Breast epithelium (tissue), 3 donors: Measurements from ENCODE around the gene ASS1.

Experiments used
- CTCF ChIP-seq, 3 donors: fragments of 450-650 bp; IDR thresholded peaks; one replicate each; pipeline ENCODE4 v1.5.1; 2016 to 2017; ENCODE audit warnings: antibody characterized with exemption in 3 of 3, mild to moderate bottlenecking in 3 of 3, moderate library complexity in 3 of 3
- POLR2A ChIP-seq: fragments of 450-650 bp; IDR thresholded peaks from one replicate; pipeline ENCODE4 v1.6.1; 2016; ENCODE audit warnings: antibody characterized with exemption, mild to moderate bottlenecking, moderate library complexity
- POLR2AphosphoS5 ChIP-seq, 3 donors: sonication (generic); formaldehyde crosslinking; IDR thresholded peaks; one replicate each; pipeline ENCODE4 v1.6.1; 2017; ENCODE audit warnings: antibody characterized with exemption in 3 of 3

GRCh38 chr9:130448771-130449603, 4.2 kb downstream of the ASS1 start:
- TF ChIP-seq CTCF (IDR thresholded peaks at IDR 0.05) (no peak), POLR2A (no peak), POLR2AphosphoS5 (IDR thresholded peaks at IDR 0.05) (no peak)
